ENCODE data around the gene MOV10.

The MOV10 gene

GRCh38 chr1:112712701-112713128 lies 38.3 kb downstream of the MOV10 start:
- no peak for DNase-seq (ENCODE audit: extremely low read depth, insufficient read length)
- Histone ChIP-seq H3K27me3 (replicated peaks; ENCODE audit: control insufficient read depth, insufficient read depth, low read length) (no peaks in the 10 kb centered on the region), H3K4me3 (replicated peaks; ENCODE audit: low read depth, low read length) (no peak overlapping the region), H3K36me3 (ENCODE audit: control insufficient read depth, insufficient read depth, low read length) (no peaks in the 10 kb centered on the region)
- no peak for TF ChIP-seq CTCF (IDR thresholded peaks at IDR 0.05; ENCODE audit: insufficient read depth, low read length, poor library complexity, severe bottlenecking)

GRCh38 chr1:112713466-112714312 lies 39.2 kb downstream of the MOV10 start:
- peak; percentile 47 for DNase-seq (ENCODE audit: extremely low read depth, insufficient read length)
- TF ChIP-seq CTCF (IDR thresholded peaks at IDR 0.05; ENCODE audit: insufficient read depth, low read length, poor library complexity, severe bottlenecking), result no peak
- peak overlapping the region; percentile 60 for H3K4me3 ChIP-seq (replicated peaks; ENCODE audit: low read depth, low read length)
- no peaks in the 10 kb centered on the region for H3K36me3 ChIP-seq (ENCODE audit: control insufficient read depth, insufficient read depth, low read length)
- H3K27me3 ChIP-seq (replicated peaks; ENCODE audit: control insufficient read depth, insufficient read depth, low read length), result no peaks in the 10 kb centered on the region

GRCh38 chr1:112714313-112715263 lies 40.1 kb downstream of the MOV10 start:
- H3K36me3 ChIP-seq (ENCODE audit: control insufficient read depth, insufficient read depth, low read length), result no peaks in the 10 kb centered on the region
- DNase-seq (ENCODE audit: extremely low read depth, insufficient read length), result peak; percentile 46
- TF ChIP-seq CTCF (IDR thresholded peaks at IDR 0.05; ENCODE audit: insufficient read depth, low read length, poor library complexity, severe bottlenecking), result no peak

GRCh38 chr1:112715264-112716053 lies 41.0 kb downstream of the MOV10 start, which contains the start of gene PPM1J:
Gene PPM1J, minus strand, starts transcription at chr1:112715332. Its CDS starts 31 bp downstream, at chr1:112715301.
- peaks cover 2% of the 10 kb centered on the region; the same call in 1 of the 2 replicates for H3K27me3 ChIP-seq (replicated peaks; ENCODE audit: control insufficient read depth, insufficient read depth, low read length)
- peak within 1 kb of the TSS; percentile 65 for H3K4me3 ChIP-seq (replicated peaks; ENCODE audit: low read depth, low read length)
- no peak for TF ChIP-seq CTCF (IDR thresholded peaks at IDR 0.05; ENCODE audit: insufficient read depth, low read length, poor library complexity, severe bottlenecking)
- DNase-seq (ENCODE audit: extremely low read depth, insufficient read length), result peak; percentile 95
- H3K36me3 ChIP-seq (ENCODE audit: control insufficient read depth, insufficient read depth, low read length), result no peaks in the 10 kb centered on the region

More at GRCh38 chr1:112714313-112715263, 40.1 kb downstream of the MOV10 start:
- peak overlapping the region; percentile 60 for H3K4me3 ChIP-seq (replicated peaks; ENCODE audit: low read depth, low read length)
- no peaks in the 10 kb centered on the region; the same call in 1 of the 2 replicates for H3K27me3 ChIP-seq (replicated peaks; ENCODE audit: control insufficient read depth, insufficient read depth, low read length)

GRCh38 chr1:112716133-112716720 lies 41.8 kb downstream of the MOV10 start:
- DNase-seq (ENCODE audit: extremely low read depth, insufficient read length), result peak; percentile 53
- TF ChIP-seq CTCF (IDR thresholded peaks at IDR 0.05; ENCODE audit: insufficient read depth, low read length, poor library complexity, severe bottlenecking), result peak; percentile 95
- peak overlapping the region; percentile 65 for H3K4me3 ChIP-seq (replicated peaks; ENCODE audit: low read depth, low read length)
- H3K36me3 ChIP-seq (ENCODE audit: control insufficient read depth, insufficient read depth, low read length), result no peaks in the 10 kb centered on the region
- H3K27me3 ChIP-seq (replicated peaks; ENCODE audit: control insufficient read depth, insufficient read depth, low read length), result peaks cover 2% of the 10 kb centered on the region; the same call in 1 of the 2 replicates
